Keratinocyte (primary cell): ENCODE measurements around the gene CDH7. TPM values are rescaled to one million over a fixed set of nuclear protein-coding genes. Genes with fewer than 3 reads are reported as not detected.

ENCODE experiments used
- DNase-seq: peaks from one replicate; pipeline ENCODE4 v3.0.0-alpha.2; 2011; ENCODE audit warnings: low read depth, missing footprints, low spot score
- FAIRE-seq: peaks from 2 replicates; lab custom pipeline; 2011; peaks lifted over from hg19 to GRCh38; lab: Jason Lieb, UNC
- H2AFZ ChIP-seq: 2 replicates; pipeline ENCODE4 v1.6.0; 2012; ENCODE audit warnings: low read length, control low read depth, inconsistent platforms; ENCODE audit not compliant: control insufficient read depth
- H3K27ac ChIP-seq: 2 replicates; pipeline ENCODE4 v1.5.1; 2011; ENCODE audit warnings: low read length; ENCODE audit not compliant: control insufficient read depth, insufficient read depth
- H3K27me3 ChIP-seq: 3 replicates; pipeline ENCODE4 v1.6.0; 2011; ENCODE audit warnings: low read length; ENCODE audit not compliant: control insufficient read depth, insufficient read depth; ENCODE audit errors: extremely low read depth
- H3K36me3 ChIP-seq, 2 experiments: 2 replicates in 1 of 2; 3 replicates in 1 of 2; pipeline ENCODE4 v1.5.1; 2011; ENCODE audit warnings: low read length in 2 of 2, mild to moderate bottlenecking in 1 of 2; ENCODE audit not compliant: control insufficient read depth in 2 of 2, insufficient read depth in 2 of 2; ENCODE audit errors: extremely low read depth in 1 of 2
- H3K4me1 ChIP-seq: 3 replicates; pipeline ENCODE4 v1.5.1; 2011; ENCODE audit warnings: low read length; ENCODE audit not compliant: control insufficient read depth, insufficient read depth; ENCODE audit errors: extremely low read depth
- H3K4me2 ChIP-seq: 3 replicates; pipeline ENCODE4 v1.6.0; 2011; ENCODE audit warnings: low read depth, low read length; ENCODE audit not compliant: control insufficient read depth, insufficient read depth; ENCODE audit errors: extremely low read depth
- H3K4me3 ChIP-seq, 3 experiments: fragments of 200-600 bp in 1 of 3; sonication (generic) in 1 of 3; 2 replicates in 2 of 3; 3 replicates in 1 of 3; pipeline ENCODE4 v1.5.1; 2011 to 2016; ENCODE audit warnings: low read length in 3 of 3, mild to moderate bottlenecking in 3 of 3, control low read depth in 2 of 3, inconsistent platforms in 1 of 3, low read depth in 1 of 3, mixed read lengths in 1 of 3, mixed run types in 1 of 3, moderate library complexity in 1 of 3; ENCODE audit not compliant: control insufficient read depth in 2 of 3, insufficient read depth in 2 of 3; ENCODE audit errors: extremely low read depth in 1 of 3
- H3K79me2 ChIP-seq: 2 replicates; pipeline ENCODE4 v1.6.0; 2012; ENCODE audit warnings: low read length; ENCODE audit not compliant: control insufficient read depth, insufficient read depth
- H3K9ac ChIP-seq: 3 replicates; pipeline ENCODE4 v1.6.0; 2011; ENCODE audit warnings: low read length; ENCODE audit not compliant: control insufficient read depth, insufficient read depth; ENCODE audit errors: extremely low read depth
- H3K9me1 ChIP-seq: 3 replicates; pipeline ENCODE4 v1.6.0; 2011; ENCODE audit warnings: low read length; ENCODE audit not compliant: control insufficient read depth, insufficient read depth; ENCODE audit errors: extremely low read depth
- H3K9me3 ChIP-seq: 2 replicates; pipeline ENCODE4 v1.5.1; 2012; ENCODE audit warnings: low read depth, low read length; ENCODE audit not compliant: control insufficient read depth
- H4K20me1 ChIP-seq: 3 replicates; pipeline ENCODE4 v1.6.0; 2011; ENCODE audit warnings: low read length; ENCODE audit not compliant: control insufficient read depth, insufficient read depth; ENCODE audit errors: extremely low read depth
- CTCF ChIP-seq, 3 experiments: IDR thresholded peaks in 1 of 3; conservative IDR thresholded peaks in 1 of 3; optimal IDR thresholded peaks in 1 of 3; 2 replicates in 2 of 3; 3 replicates in 1 of 3; pipeline versions ENCODE3 to v1.5.1; 2011; ENCODE audit warnings: low read length in 3 of 3, mild to moderate bottlenecking in 3 of 3, moderate library complexity in 2 of 3, control low read depth in 1 of 3, inconsistent platforms in 1 of 3; ENCODE audit not compliant: insufficient read depth in 2 of 3; ENCODE audit errors: extremely low read depth in 1 of 3
- EZH2 ChIP-seq: IDR thresholded peaks from one replicate; pipeline ENCODE4 v1.6.1; 2012; ENCODE audit warnings: inconsistent platforms, mild to moderate bottlenecking, low read length, moderate library complexity
- dilution Hi-C: fragments of 300-500 bp; cut with MboI; formaldehyde crosslinking; loops from one replicate; pipeline ENCODE4 v1.7.0; 2020; ENCODE audit warnings: low sequenced_read_pairs; ENCODE audit not compliant: extremely low pct_ligation_motif_present
- polyA plus RNA-seq, 5 experiments: library from polyadenylated mRNA; depleted of rRNA in 3 of 5; stranded (reverse) in 3 of 5; stranded (forward) in 1 of 5; unstranded in 1 of 5; fragments of >200 nt; gene quantifications; 1 replicate in 1 of 5; 2 replicates in 3 of 5; 3 replicates in 1 of 5; pipeline versions ENCODE4 v1.2.1 to v1.2.3, GENCODE V29; 2011 to 2012; ENCODE audit warnings: missing spikeins in 2 of 5, low read depth in 1 of 5, low replicate concordance in 1 of 5

Gene CDH7
- polyA plus RNA-seq, 1 donor (not counting 4 experiments of a cell fraction or from before 2014, with no cell fraction given) = not detected

- DNase-seq (no peak), FAIRE-seq (no peak)
- no peaks in the 10 kb centered on the region for H3K4me1 ChIP-seq
- H3K79me2 ChIP-seq = no peaks in the 10 kb centered on the region
- no peaks in the 10 kb centered on the region for H4K20me1 ChIP-seq
- H3K4me2 ChIP-seq = no peak overlapping the region
- H3K27ac ChIP-seq = no peak overlapping the region
- H3K9me3 ChIP-seq = no peaks in the 10 kb centered on the region
- TF ChIP-seq CTCF (optimal IDR thresholded peaks at IDR 0.05 in 1 of 3, IDR thresholded peaks at IDR 0.05 in 1 of 3, conservative IDR thresholded peaks at IDR 0.05 in 1 of 3; ENCODE audit: extremely low read depth in 1 of 3, insufficient read depth in 2 of 3, low read length in 3 of 3) = no peak
- no peak overlapping the region for H3K4me3 ChIP-seq
- no peaks in the 10 kb centered on the region for H3K9me1 ChIP-seq
- no peak overlapping the region for H2AFZ ChIP-seq
- dilution Hi-C loops = no loop called here
- no peaks in the 10 kb centered on the region for H3K27me3 ChIP-seq
- no peak overlapping the region for H3K9ac ChIP-seq
- H3K36me3 ChIP-seq = no peaks in the 10 kb centered on the region
These were observed 85.1 kb downstream of the CDH7 start for GRCh38 chr18:65835881-65836280.

GRCh38 chr18:65846107-65846506 is 95.3 kb downstream of the CDH7 start:
- no peaks in the 10 kb centered on the region for H3K9me1 ChIP-seq
- no peak overlapping the region for H2AFZ ChIP-seq
- no peaks in the 10 kb centered on the region for H3K9me3 ChIP-seq
- H3K4me2 ChIP-seq = no peak overlapping the region
- no peak for TF ChIP-seq CTCF (optimal IDR thresholded peaks at IDR 0.05 in 1 of 3, IDR thresholded peaks at IDR 0.05 in 1 of 3, conservative IDR thresholded peaks at IDR 0.05 in 1 of 3; ENCODE audit: extremely low read depth in 1 of 3, insufficient read depth in 2 of 3, low read length in 3 of 3)
- TF ChIP-seq EZH2 = no peak
- dilution Hi-C loops = no loop called here
- no peak overlapping the region for H3K27ac ChIP-seq
- H3K4me1 ChIP-seq = no peaks in the 10 kb centered on the region
- no peaks in the 10 kb centered on the region for H3K36me3 ChIP-seq
- H3K4me3 ChIP-seq = no peak overlapping the region
- H3K79me2 ChIP-seq = no peaks in the 10 kb centered on the region
- FAIRE-seq (no peak), DNase-seq (no peak)
- no peak overlapping the region for H3K9ac ChIP-seq
- no peaks in the 10 kb centered on the region for H4K20me1 ChIP-seq
- no peaks in the 10 kb centered on the region for H3K27me3 ChIP-seq
